LNCaP clone FGC (cell line): ENCODE data around the gene SLIT1.

ENCODE experiments used
- DNase-seq: peaks from one replicate; pipeline ENCODE4 v3.0.0-alpha.2; 2011; ENCODE audit warnings: low read depth
- H3K4me3 ChIP-seq: 2 replicates; pipeline ENCODE4 v1.5.1; 2011; ENCODE audit warnings: mild to moderate bottlenecking, low read depth, low read length, control low read depth
- TF ChIP-seq, protein P1 (sequence below): IDR thresholded peaks from 2 replicates; pipeline ENCODE4 v1.5.1; 2012; ENCODE audit warnings: mild to moderate bottlenecking; ENCODE audit not compliant: control insufficient read depth, insufficient read depth; ENCODE audit errors: extremely low read depth

SLIT1 gene

GRCh38 chr10:97012470-97012869, 173.3 kb downstream of the SLIT1 start:
- TF ChIP-seq, protein P1, sequence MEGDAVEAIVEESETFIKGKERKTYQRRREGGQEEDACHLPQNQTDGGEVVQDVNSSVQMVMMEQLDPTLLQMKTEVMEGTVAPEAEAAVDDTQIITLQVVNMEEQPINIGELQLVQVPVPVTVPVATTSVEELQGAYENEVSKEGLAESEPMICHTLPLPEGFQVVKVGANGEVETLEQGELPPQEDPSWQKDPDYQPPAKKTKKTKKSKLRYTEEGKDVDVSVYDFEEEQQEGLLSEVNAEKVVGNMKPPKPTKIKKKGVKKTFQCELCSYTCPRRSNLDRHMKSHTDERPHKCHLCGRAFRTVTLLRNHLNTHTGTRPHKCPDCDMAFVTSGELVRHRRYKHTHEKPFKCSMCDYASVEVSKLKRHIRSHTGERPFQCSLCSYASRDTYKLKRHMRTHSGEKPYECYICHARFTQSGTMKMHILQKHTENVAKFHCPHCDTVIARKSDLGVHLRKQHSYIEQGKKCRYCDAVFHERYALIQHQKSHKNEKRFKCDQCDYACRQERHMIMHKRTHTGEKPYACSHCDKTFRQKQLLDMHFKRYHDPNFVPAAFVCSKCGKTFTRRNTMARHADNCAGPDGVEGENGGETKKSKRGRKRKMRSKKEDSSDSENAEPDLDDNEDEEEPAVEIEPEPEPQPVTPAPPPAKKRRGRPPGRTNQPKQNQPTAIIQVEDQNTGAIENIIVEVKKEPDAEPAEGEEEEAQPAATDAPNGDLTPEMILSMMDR = no peak
- DNase-seq = no peak
- no peak overlapping the region for H3K4me3 ChIP-seq

DNA sequence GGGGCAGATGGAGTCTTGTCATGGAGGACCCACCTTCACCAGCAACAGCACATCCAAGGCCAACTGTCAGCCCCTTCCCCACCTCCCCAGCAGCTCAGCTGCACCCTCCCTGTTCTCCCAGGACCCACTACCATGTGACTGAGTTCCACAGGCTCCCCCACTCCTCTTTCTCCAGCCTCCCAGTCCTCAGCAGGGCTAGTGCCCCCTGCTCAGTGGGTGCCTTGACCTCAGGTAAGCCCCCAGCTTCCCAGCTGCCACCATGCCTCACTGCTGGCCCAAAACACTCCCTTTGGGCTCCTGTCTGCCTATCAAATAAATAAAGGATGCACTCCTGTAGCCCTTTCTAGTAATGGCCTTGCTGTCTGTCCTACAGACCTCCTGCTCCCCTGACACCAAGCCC, 174.4 kb downstream of the SLIT1 start:
- DNase-seq = no peak
- TF ChIP-seq, protein P1 = no peak
- no peak overlapping the region for H3K4me3 ChIP-seq

DNA sequence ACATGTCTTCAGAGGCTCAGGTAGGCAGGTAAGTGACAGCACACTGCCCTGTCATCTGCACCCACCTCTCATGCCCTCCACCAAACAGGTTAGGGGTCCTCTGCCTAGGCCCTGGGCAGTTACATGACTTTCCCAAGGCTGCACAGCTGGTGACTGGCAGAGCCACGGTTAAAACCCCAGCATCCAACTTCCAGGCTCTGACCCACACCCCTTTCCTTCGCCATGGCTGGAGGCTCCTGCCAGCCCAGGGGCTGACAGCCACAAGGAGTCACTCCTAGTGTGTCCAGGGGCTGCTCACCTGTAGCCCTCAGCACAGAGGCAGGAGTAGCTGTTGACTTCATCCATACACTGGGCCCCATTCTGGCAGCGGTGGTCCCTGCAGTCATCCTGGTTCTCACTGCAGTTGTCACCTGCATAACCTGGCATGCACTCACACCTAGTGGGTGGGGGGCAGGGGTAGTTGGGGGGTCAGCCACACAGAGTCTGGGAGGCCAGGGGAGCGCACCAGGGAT, 175.0 kb downstream of the SLIT1 start:
- H3K4me3 ChIP-seq = no peak overlapping the region
- no peak for DNase-seq
- TF ChIP-seq, protein P1 = no peak

DNA sequence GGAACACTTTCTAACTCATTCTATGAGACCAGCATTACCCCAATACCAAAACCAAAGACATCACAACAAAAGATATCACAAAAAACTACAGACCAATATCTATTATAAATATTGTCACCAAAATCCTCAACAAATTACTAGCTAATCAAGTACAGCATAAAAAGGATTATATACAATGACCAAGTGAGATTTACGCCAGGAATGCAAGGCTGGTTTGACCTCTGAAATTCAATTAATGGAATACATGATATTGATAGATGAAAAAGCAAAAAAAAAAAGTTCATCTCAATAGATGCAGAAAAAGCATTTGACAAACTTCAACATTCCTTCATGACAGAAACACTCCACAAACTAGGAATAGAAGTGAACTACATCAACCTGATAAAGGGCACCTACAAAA, 178.3 kb downstream of the SLIT1 start:
- no peak overlapping the region for H3K4me3 ChIP-seq
- TF ChIP-seq, protein P1 = no peak
- no peak for DNase-seq

DNA sequence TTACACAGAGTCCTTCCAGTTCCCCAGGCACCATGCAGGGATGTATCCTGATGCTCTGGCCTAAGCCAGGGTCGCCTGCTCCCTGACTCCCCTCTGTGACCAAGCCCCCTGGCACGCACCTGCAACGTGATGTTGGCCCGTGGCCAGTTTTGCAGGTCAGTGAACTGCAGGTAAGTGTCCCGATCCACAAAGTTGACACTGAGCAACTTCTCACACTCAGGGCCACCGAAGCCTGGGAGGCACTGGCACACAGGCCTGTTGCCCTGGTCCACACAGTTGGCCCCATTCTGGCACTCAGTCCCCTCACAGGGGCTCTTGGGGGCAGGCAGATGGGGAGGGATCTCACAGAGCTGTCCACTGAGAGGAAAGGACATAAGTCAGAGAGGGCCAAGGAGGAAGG, 179.4 kb downstream of the SLIT1 start:
- no peak overlapping the region for H3K4me3 ChIP-seq
- TF ChIP-seq, protein P1 = no peak
- no peak for DNase-seq

DNA sequence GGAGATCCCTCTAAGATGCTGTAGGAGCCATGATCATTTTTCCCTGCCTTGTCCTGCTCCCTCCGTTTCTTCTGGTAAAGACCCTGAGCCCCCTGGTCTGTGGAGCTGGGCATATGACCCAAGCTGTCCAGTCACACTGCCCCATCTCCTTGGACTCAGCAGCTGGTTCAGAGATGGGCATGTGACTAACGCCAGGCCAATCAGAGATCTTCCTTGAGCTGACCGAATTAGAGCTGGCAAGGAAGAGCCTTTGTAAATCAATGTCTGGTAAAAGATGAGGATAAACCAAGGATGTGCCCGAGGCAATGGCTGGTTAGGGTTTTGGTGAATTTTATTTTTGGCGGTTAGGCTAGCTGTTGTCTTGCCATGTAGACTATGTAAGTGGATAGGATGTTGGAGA, 180.4 kb downstream of the SLIT1 start:
- TF ChIP-seq, protein P1 = no peak
- DNase-seq = no peak
- H3K4me3 ChIP-seq = no peak overlapping the region

- TF ChIP-seq, protein P1 = no peak
- DNase-seq = no peak
- no peak overlapping the region for H3K4me3 ChIP-seq
These were observed 181.2 kb downstream of the SLIT1 start for GRCh38 chr10:97004591-97004990.
